Breast epithelium (tissue), 3 donors: ENCODE results near the gene CASZ1.

Experiments
- POLR2A ChIP-seq: fragments of 450-650 bp; IDR thresholded peaks from one replicate; pipeline ENCODE4 v1.6.1; 2016; ENCODE audit warnings: antibody characterized with exemption, mild to moderate bottlenecking, moderate library complexity
- POLR2AphosphoS5 ChIP-seq, 3 donors: sonication (generic); formaldehyde crosslinking; IDR thresholded peaks; one replicate each; pipeline ENCODE4 v1.6.1; 2017; ENCODE audit warnings: antibody characterized with exemption in 3 of 3
- TF ChIP-seq, protein P1 (sequence below), 3 donors: fragments of 450-650 bp; IDR thresholded peaks; one replicate each; pipeline ENCODE4 v1.5.1; 2016 to 2017; ENCODE audit warnings: antibody characterized with exemption in 3 of 3, mild to moderate bottlenecking in 3 of 3, moderate library complexity in 3 of 3

DNA sequence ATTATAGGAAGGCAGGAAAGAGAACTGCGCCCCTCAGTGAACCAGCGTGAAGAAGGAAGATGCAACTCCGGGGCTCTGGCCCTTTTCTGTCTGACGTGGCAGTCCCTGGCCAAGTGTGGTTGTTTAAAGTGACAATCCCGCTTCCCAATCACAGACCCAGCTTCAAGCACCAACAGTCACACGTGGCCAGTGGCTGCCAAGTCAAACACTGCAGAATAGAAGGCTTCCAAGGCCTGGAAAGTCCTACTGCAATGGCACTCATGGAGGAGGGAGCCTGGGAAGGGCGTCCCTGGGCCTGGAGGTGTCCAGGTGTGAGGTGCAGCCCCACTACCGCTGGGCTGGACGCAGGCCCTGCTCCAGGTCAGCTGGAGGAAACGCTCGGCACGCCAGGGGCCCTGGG, 143.8 kb downstream of the CASZ1 start:
- TF ChIP-seq, protein P1, sequence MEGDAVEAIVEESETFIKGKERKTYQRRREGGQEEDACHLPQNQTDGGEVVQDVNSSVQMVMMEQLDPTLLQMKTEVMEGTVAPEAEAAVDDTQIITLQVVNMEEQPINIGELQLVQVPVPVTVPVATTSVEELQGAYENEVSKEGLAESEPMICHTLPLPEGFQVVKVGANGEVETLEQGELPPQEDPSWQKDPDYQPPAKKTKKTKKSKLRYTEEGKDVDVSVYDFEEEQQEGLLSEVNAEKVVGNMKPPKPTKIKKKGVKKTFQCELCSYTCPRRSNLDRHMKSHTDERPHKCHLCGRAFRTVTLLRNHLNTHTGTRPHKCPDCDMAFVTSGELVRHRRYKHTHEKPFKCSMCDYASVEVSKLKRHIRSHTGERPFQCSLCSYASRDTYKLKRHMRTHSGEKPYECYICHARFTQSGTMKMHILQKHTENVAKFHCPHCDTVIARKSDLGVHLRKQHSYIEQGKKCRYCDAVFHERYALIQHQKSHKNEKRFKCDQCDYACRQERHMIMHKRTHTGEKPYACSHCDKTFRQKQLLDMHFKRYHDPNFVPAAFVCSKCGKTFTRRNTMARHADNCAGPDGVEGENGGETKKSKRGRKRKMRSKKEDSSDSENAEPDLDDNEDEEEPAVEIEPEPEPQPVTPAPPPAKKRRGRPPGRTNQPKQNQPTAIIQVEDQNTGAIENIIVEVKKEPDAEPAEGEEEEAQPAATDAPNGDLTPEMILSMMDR (IDR thresholded peaks at IDR 0.05): no peak
- TF ChIP-seq POLR2A: no peak
- TF ChIP-seq POLR2AphosphoS5 (IDR thresholded peaks at IDR 0.05): no peak
